Loucy (cell line): Measurements from ENCODE around the gene PBRM1.

ENCODE experiments used
- H2AFZ ChIP-seq: fragments of 200-600 bp; sonication (generic); 2 replicates; pipeline ENCODE4 v1.6.0; 2016; ENCODE audit warnings: antibody characterized with exemption, mild to moderate bottlenecking, low read length, moderate library complexity
- H3F3A ChIP-seq: fragments of 200-600 bp; 2 replicates; pipeline ENCODE4 v1.6.0; 2016; ENCODE audit warnings: antibody characterized with exemption, low read depth, mild to moderate bottlenecking
- H3K27me3 ChIP-seq: fragments of 200-600 bp; sonication (generic); 2 replicates; pipeline ENCODE4 v1.6.1; 2014; ENCODE audit warnings: low read length, mild to moderate bottlenecking; ENCODE audit not compliant: insufficient read depth, poor library complexity, severe bottlenecking
- H3K36me3 ChIP-seq: fragments of 200-600 bp; sonication (generic); 2 replicates; pipeline ENCODE4 v1.6.1; 2016; ENCODE audit warnings: low read length; ENCODE audit not compliant: insufficient read depth
- H3K4me1 ChIP-seq: fragments of 200-600 bp; sonication (generic); 2 replicates; pipeline ENCODE4 v1.5.1; 2014; ENCODE audit warnings: low read length, mild to moderate bottlenecking; ENCODE audit not compliant: insufficient read depth, poor library complexity, severe bottlenecking
- H3K4me2 ChIP-seq: fragments of 200-600 bp; sonication (generic); 2 replicates; pipeline ENCODE4 v1.6.0; 2014; ENCODE audit warnings: antibody characterized with exemption, low read length, low read depth, mild to moderate bottlenecking; ENCODE audit not compliant: poor library complexity, severe bottlenecking
- H3K4me3 ChIP-seq: fragments of 200-600 bp; sonication (generic); 2 replicates; pipeline ENCODE4 v1.5.1; 2014; ENCODE audit warnings: low read length, mild to moderate bottlenecking, mixed read lengths; ENCODE audit not compliant: poor library complexity, severe bottlenecking
- H3K79me2 ChIP-seq: fragments of 200-600 bp; sonication (generic); 2 replicates; pipeline ENCODE4 v1.6.1; 2014; ENCODE audit warnings: low read length; ENCODE audit not compliant: insufficient read depth
- H3K9ac ChIP-seq: fragments of 200-600 bp; sonication (generic); 2 replicates; pipeline ENCODE4 v1.6.0; 2014; ENCODE audit warnings: mild to moderate bottlenecking, low read depth, low read length, moderate library complexity; ENCODE audit not compliant: poor library complexity, severe bottlenecking
- H3K9me2 ChIP-seq: fragments of 200-600 bp; sonication (generic); replicated peaks from 2 replicates; pipeline ENCODE4 v1.6.1; 2016; ENCODE audit warnings: low read depth, low read length, mixed read lengths
- H3K9me3 ChIP-seq: fragments of 200-600 bp; sonication (generic); 2 replicates; pipeline ENCODE4 v1.6.1; 2014; ENCODE audit warnings: mild to moderate bottlenecking, antibody characterized with exemption, low read length, low read depth; ENCODE audit not compliant: insufficient read depth
- H4K20me1 ChIP-seq: fragments of 200-600 bp; sonication (generic); 2 replicates; pipeline ENCODE4 v1.6.0; 2014; ENCODE audit warnings: antibody characterized with exemption, low read length, mild to moderate bottlenecking; ENCODE audit not compliant: insufficient read depth, poor library complexity, severe bottlenecking
- EZH2phosphoT487 ChIP-seq: fragments of 200-600 bp; IDR thresholded peaks from 2 replicates; pipeline ENCODE4 v1.6.1; 2018; ENCODE audit warnings: antibody characterized with exemption, mild to moderate bottlenecking, moderate library complexity, borderline replicate concordance
- TF ChIP-seq, protein P1 (sequence below): fragments of 200-600 bp; sonication (generic); conservative IDR thresholded peaks from 2 replicates; pipeline ENCODE4 v1.5.1; 2014; ENCODE audit warnings: mild to moderate bottlenecking, antibody characterized with exemption, low read length

The PBRM1 gene

DNA sequence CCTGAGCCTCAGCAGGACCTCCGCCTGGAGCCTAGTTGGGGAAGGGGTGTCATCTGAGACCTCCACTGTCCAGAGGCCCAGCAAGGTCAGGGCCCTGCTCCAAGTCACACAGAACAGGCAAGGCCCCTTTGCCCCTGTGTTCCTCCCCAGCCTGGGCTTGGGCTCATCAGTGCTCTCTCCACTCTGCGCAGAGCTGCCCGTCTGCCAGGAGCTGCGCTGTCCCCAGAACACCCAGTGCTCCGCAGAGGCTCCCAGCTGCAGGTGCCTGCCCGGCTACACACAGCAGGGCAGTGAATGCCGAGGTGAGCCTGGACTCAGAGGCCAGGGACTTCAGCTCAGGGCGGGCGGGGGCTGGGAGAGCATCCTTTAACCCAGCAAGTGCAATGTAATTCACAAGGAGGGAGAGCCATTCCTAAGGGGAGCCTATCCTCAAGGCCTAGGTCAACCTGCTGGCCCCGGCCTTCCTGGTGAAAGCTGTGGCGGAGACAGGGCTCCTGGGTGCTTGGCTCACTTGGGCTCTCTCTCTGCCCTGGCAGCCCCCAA, 182.8 kb downstream of the PBRM1 start:
- no peak for TF ChIP-seq EZH2phosphoT487
- TF ChIP-seq, protein P1, sequence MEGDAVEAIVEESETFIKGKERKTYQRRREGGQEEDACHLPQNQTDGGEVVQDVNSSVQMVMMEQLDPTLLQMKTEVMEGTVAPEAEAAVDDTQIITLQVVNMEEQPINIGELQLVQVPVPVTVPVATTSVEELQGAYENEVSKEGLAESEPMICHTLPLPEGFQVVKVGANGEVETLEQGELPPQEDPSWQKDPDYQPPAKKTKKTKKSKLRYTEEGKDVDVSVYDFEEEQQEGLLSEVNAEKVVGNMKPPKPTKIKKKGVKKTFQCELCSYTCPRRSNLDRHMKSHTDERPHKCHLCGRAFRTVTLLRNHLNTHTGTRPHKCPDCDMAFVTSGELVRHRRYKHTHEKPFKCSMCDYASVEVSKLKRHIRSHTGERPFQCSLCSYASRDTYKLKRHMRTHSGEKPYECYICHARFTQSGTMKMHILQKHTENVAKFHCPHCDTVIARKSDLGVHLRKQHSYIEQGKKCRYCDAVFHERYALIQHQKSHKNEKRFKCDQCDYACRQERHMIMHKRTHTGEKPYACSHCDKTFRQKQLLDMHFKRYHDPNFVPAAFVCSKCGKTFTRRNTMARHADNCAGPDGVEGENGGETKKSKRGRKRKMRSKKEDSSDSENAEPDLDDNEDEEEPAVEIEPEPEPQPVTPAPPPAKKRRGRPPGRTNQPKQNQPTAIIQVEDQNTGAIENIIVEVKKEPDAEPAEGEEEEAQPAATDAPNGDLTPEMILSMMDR, result no peak
- Histone ChIP-seq H3K4me3 (no peak overlapping the region), H3K4me2 (no peak overlapping the region), H3K36me3 (no peaks in the 10 kb centered on the region), H3F3A (no peaks in the 10 kb centered on the region), H2AFZ (no peak overlapping the region), H3K9me2 (no peaks in the 10 kb centered on the region), H3K9me3 (no peaks in the 10 kb centered on the region), H3K4me1 (no peaks in the 10 kb centered on the region), H4K20me1 (no peaks in the 10 kb centered on the region), H3K27me3 (no peaks in the 10 kb centered on the region), H3K79me2 (no peaks in the 10 kb centered on the region), H3K9ac (no peak overlapping the region)

DNA sequence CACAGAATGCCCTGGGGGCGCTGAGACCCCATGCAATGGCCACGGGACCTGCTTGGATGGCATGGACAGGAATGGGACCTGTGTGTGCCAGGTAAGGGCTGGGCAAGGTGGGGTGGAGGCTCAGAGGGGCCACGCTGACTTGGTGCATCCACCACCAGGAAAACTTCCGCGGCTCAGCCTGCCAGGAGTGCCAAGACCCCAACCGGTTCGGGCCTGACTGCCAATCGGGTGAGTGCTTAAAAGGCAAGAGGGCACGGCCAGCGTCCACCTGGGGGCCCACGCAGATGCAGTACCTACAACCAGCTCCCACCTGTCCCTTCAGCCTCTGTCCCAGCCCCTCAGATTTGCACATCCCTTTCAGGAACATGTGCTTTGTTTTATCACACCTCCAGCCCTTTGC, 183.7 kb downstream of the PBRM1 start:
- H3K9ac ChIP-seq, result no peak overlapping the region

DNA sequence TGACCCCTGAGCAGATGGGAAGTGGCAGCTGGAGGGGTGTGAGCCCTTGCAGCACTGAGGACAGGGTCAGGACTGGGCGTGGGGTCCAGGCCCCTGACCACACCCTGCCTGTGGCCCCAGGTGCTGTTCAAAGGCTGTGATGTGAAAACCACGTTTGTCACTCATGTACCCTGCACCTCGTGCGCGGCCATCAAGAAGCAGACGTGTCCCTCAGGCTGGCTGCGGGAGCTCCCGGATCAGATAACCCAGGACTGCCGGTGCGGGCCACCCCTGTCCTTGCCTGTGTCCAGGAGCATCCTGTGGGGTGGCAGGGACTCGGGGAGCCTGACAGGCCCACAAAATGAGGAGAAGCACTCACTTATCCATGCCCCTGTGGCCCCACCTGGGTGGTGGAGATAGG, 184.7 kb downstream of the PBRM1 start:
- Histone ChIP-seq H3K4me3 (no peak overlapping the region), H2AFZ (no peak overlapping the region), H3K9me2 (no peaks in the 10 kb centered on the region), H3K9ac (no peak overlapping the region), H3F3A (no peaks in the 10 kb centered on the region), H3K4me2 (no peak overlapping the region), H3K9me3 (no peaks in the 10 kb centered on the region), H3K36me3 (no peaks in the 10 kb centered on the region), H4K20me1 (no peaks in the 10 kb centered on the region), H3K79me2 (no peaks in the 10 kb centered on the region), H3K27me3 (no peaks in the 10 kb centered on the region), H3K4me1 (no peaks in the 10 kb centered on the region)
- TF ChIP-seq, protein P1, result no peak
- no peak for TF ChIP-seq EZH2phosphoT487

More for the DNA sequence above, 183.7 kb downstream of the PBRM1 start:
- H3K4me2 ChIP-seq, result no peak overlapping the region
- no peak overlapping the region for H2AFZ ChIP-seq
- H3F3A ChIP-seq, result no peaks in the 10 kb centered on the region
- no peaks in the 10 kb centered on the region for H3K9me2 ChIP-seq
- H3K4me1 ChIP-seq, result no peaks in the 10 kb centered on the region
- no peaks in the 10 kb centered on the region for H3K9me3 ChIP-seq
- H3K4me3 ChIP-seq, result no peak overlapping the region
- H4K20me1 ChIP-seq, result no peaks in the 10 kb centered on the region
- no peaks in the 10 kb centered on the region for H3K36me3 ChIP-seq
- no peak for TF ChIP-seq EZH2phosphoT487
- TF ChIP-seq, protein P1, result no peak
- H3K79me2 ChIP-seq, result no peaks in the 10 kb centered on the region
- no peaks in the 10 kb centered on the region for H3K27me3 ChIP-seq
